Endothelial cell of umbilical vein (primary cell): Measurements from ENCODE around the gene FAM114A2. TPM values are rescaled to one million over a fixed set of nuclear protein-coding genes. Genes with fewer than 3 reads are reported as not detected.

ENCODE experiments used
- BruUV-seq: library from RNA; stranded (reverse); fragments of 400-500 nt; replicated peaks from 2 replicates; lab custom pipeline; 2021; lab: Mats Ljungman, UMichigan
- CTCF ChIA-PET: fragments of 300-600, 350-600 bp; sonication (Branson Sonifier 250); formaldehyde crosslinking; loops from one replicate; lab custom pipeline; 2021; ENCODE audit warnings: antibody characterized with exemption, inconsistent platforms; lab: Charles Lee
- POLR2A ChIA-PET: fragments of 300-600, 350-600 bp; sonication (Branson Sonifier 250); formaldehyde crosslinking; loops from one replicate; lab custom pipeline; 2021; ENCODE audit warnings: antibody characterized with exemption, inconsistent platforms; lab: Charles Lee
- DNase-seq: peaks from one replicate; pipeline ENCODE4 v3.0.0-alpha.2; 2011; ENCODE audit warnings: low read depth, low spot score
- FAIRE-seq: peaks from 2 replicates; lab custom pipeline; 2011; peaks lifted over from hg19 to GRCh38; lab: Jason Lieb, UNC
- H2AFZ ChIP-seq: 2 replicates; pipeline ENCODE4 v1.6.0; 2012; ENCODE audit warnings: low read depth, low read length, control low read depth, inconsistent platforms
- H3K27ac ChIP-seq: 2 replicates; pipeline ENCODE4 v1.5.1; 2011; ENCODE audit warnings: low read depth, mild to moderate bottlenecking, control low read depth, low read length, moderate library complexity; ENCODE audit not compliant: insufficient read depth
- H3K27me3 ChIP-seq, 2 experiments: 2 replicates each; pipeline versions ENCODE4 v1.6.0 to v1.6.1; 2011; ENCODE audit warnings: low read length in 2 of 2, mixed read lengths in 1 of 2; ENCODE audit not compliant: control insufficient read depth in 2 of 2, insufficient read depth in 2 of 2
- H3K36me3 ChIP-seq, 2 experiments: 2 replicates in 1 of 2; 3 replicates in 1 of 2; pipeline ENCODE4 v1.5.1; 2011; ENCODE audit warnings: low read length in 2 of 2, mild to moderate bottlenecking in 1 of 2, moderate library complexity in 1 of 2; ENCODE audit not compliant: control insufficient read depth in 2 of 2, insufficient read depth in 2 of 2; ENCODE audit errors: extremely low read depth in 1 of 2
- H3K4me1 ChIP-seq: 3 replicates; pipeline ENCODE4 v1.5.1; 2011; ENCODE audit warnings: mild to moderate bottlenecking, low read length; ENCODE audit not compliant: control insufficient read depth, insufficient read depth; ENCODE audit errors: extremely low read depth
- H3K4me2 ChIP-seq: 2 replicates; pipeline ENCODE4 v1.6.1; 2011; ENCODE audit warnings: low read length, control low read depth, mixed read lengths; ENCODE audit not compliant: insufficient read depth
- H3K4me3 ChIP-seq, 3 experiments: fragments of 200-600 bp in 1 of 3; sonication (generic), shearing (Covaris generic) in 1 of 3; replicated peaks in 1 of 3; 2 replicates each; pipeline ENCODE4 v1.5.1; 2011 to 2016; ENCODE audit warnings: control low read depth in 3 of 3, low read length in 3 of 3, mild to moderate bottlenecking in 2 of 3, inconsistent platforms in 1 of 3, low read depth in 1 of 3, moderate library complexity in 1 of 3; ENCODE audit not compliant: insufficient read depth in 1 of 3
- H3K79me2 ChIP-seq: 2 replicates; pipeline ENCODE4 v1.6.0; 2012; ENCODE audit warnings: low read length, inconsistent platforms; ENCODE audit not compliant: control insufficient read depth, insufficient read depth
- H3K9ac ChIP-seq: replicated peaks from 2 replicates; pipeline ENCODE3; 2011; ENCODE audit warnings: low read length, control low read depth; ENCODE audit not compliant: insufficient read depth; ENCODE audit errors: extremely low read depth
- H3K9me1 ChIP-seq: replicated peaks from 3 replicates; pipeline ENCODE4 v1.6.0; 2011; ENCODE audit warnings: mild to moderate bottlenecking, low read length; ENCODE audit not compliant: control insufficient read depth, insufficient read depth; ENCODE audit errors: extremely low read depth
- H3K9me3 ChIP-seq: replicated peaks from 2 replicates; pipeline ENCODE4 v1.5.1; 2012; ENCODE audit warnings: low read length, inconsistent platforms; ENCODE audit not compliant: control insufficient read depth, insufficient read depth
- H4K20me1 ChIP-seq: replicated peaks from 2 replicates; pipeline ENCODE3; 2011; ENCODE audit warnings: mild to moderate bottlenecking, low read length; ENCODE audit not compliant: control insufficient read depth, insufficient read depth; ENCODE audit errors: extremely low read depth
- CTCF ChIP-seq, 2 donors: IDR thresholded peaks; 1 replicate in 1 of 2; 2 replicates in 1 of 2; pipeline ENCODE4 v1.5.1; 2011; ENCODE audit warnings: low read length in 2 of 2, mild to moderate bottlenecking in 2 of 2, moderate library complexity in 2 of 2, control low read depth in 1 of 2, inconsistent platforms in 1 of 2, low read depth in 1 of 2; ENCODE audit not compliant: insufficient read depth in 1 of 2; ENCODE audit errors: extremely low read depth in 1 of 2
- EZH2 ChIP-seq: IDR thresholded peaks from 2 replicates; pipeline ENCODE4 v1.6.1; 2012; ENCODE audit warnings: borderline replicate concordance, low read depth, mild to moderate bottlenecking, moderate library complexity, low read length, inconsistent platforms; ENCODE audit not compliant: severe bottlenecking
- FOS ChIP-seq: IDR thresholded peaks from 2 replicates; pipeline ENCODE4 v1.6.1; 2011; ENCODE audit warnings: mild to moderate bottlenecking, low read length, moderate library complexity, borderline replicate concordance; ENCODE audit not compliant: insufficient read depth
- GATA2 ChIP-seq: IDR thresholded peaks from 2 replicates; pipeline ENCODE4 v1.7.0; 2011; ENCODE audit warnings: low read depth, mild to moderate bottlenecking, moderate library complexity, mixed read lengths, low read length; ENCODE audit not compliant: insufficient read length, insufficient read depth
- JUN ChIP-seq: IDR thresholded peaks from 2 replicates; pipeline ENCODE4 v1.6.1; 2011; ENCODE audit warnings: borderline replicate concordance, low read depth; ENCODE audit not compliant: insufficient read length, insufficient read depth
- MAX ChIP-seq: IDR thresholded peaks from 2 replicates; pipeline ENCODE4 v1.6.1; 2011; ENCODE audit not compliant: insufficient read depth, insufficient read length
- MYC ChIP-seq: IDR thresholded peaks from one replicate; pipeline ENCODE4 v1.6.1; 2011; ENCODE audit warnings: mild to moderate bottlenecking, low read depth, low read length
- POLR2A ChIP-seq: IDR thresholded peaks from 2 replicates; pipeline ENCODE4 v1.6.1; 2012; ENCODE audit warnings: low read depth, mild to moderate bottlenecking, control low read depth, low read length
- POLR2AphosphoS5 ChIP-seq: IDR thresholded peaks from 2 replicates; pipeline ENCODE4 v1.6.1; 2012; ENCODE audit warnings: low read depth, mild to moderate bottlenecking, control low read depth, low read length, moderate library complexity; ENCODE audit not compliant: insufficient read depth
- dilution Hi-C: fragments of 300-500 bp; cut with MboI; formaldehyde crosslinking; loops from one replicate; pipeline ENCODE4 v1.15.0; 2019; ENCODE audit warnings: low sequenced_read_pairs; ENCODE audit not compliant: extremely low pct_ligation_motif_present
- intact Hi-C: fragments of 100-400 bp; cut with micrococcal nuclease; formaldehyde crosslinking; loops from one replicate; pipeline ENCODE4 v1.10.0; 2022
- polyA plus RNA-seq, 4 experiments: library from polyadenylated mRNA; depleted of rRNA in 3 of 4; stranded (reverse) in 3 of 4; unstranded in 1 of 4; fragments of >200 nt; gene quantifications; 2 replicates each; pipeline versions ENCODE4 v1.2.1 to v1.2.3, GENCODE V29; 2011 to 2012; ENCODE audit warnings: missing spikeins in 1 of 4
- total RNA-seq: library from RNA; stranded (reverse); gene quantifications from 2 replicates; pipeline ENCODE4 v1.2.3, GENCODE V29; 2021

Gene FAM114A2
- total and polyA plus RNA-seq, 2 donors (not counting 3 experiments of a cell fraction or from before 2014, with no cell fraction given), result 9.6 to 31.3 TPM

- POLR2A ChIA-PET, result no interaction called here
- no peak for TF ChIP-seq MYC
- TF ChIP-seq CTCF (IDR thresholded peaks at IDR 0.05; ENCODE audit: extremely low read depth in 1 of 2, insufficient read depth in 1 of 2, low read depth in 1 of 2, low read length in 2 of 2), result peak; percentile 65 to 74
- Histone ChIP-seq H3K4me1 (no peaks in the 10 kb centered on the region), H4K20me1 (peaks cover 2% of the 10 kb centered on the region), H3K27me3 (peaks cover 5 to 15% of the 10 kb centered on the region in 2 experiments), H3K9me3 (no peaks in the 10 kb centered on the region), H2AFZ (no peak overlapping the region), H3K36me3 (no peaks in the 10 kb centered on the region), H3K9me1 (no peaks in the 10 kb centered on the region), H3K79me2 (no peaks in the 10 kb centered on the region), H3K27ac (no peak overlapping the region), H3K9ac (no peak overlapping the region), H3K4me2 (no peak overlapping the region), H3K4me3 (no peak overlapping the region)
- peak; percentile 53 for DNase-seq
- dilution Hi-C loops (no loop called here), intact Hi-C loops (loop anchor here (1.0 to 2.0 kb wide), 7 partner anchors 64 to 666 kb away; partner anchors contain the start of genes FAM114A2 and MFAP3)
- peak; percentile 94 for FAIRE-seq
- BruUV-seq, result no TSS peak
- CTCF ChIA-PET, result interaction anchor here (0.6 to 4.1 kb wide), 48 partner anchors 9 to 676 kb away, joined by 3 to 102 read pairs (median 4); partner anchors contain the start of genes FAM114A2 and MFAP3
Measured at GRCh38 chr5:153974131-153974812, 64.4 kb downstream of the FAM114A2 start.

- POLR2A ChIA-PET, result interaction anchor here (1.5 kb wide), 1 partner anchor 67 kb away, joined by 3 read pairs; the partner anchor contains the start of genes FAM114A2 and MFAP3
Measured at GRCh38 chr5:153972240-153972639, 66.5 kb downstream of the FAM114A2 start.

More at GRCh38 chr5:153972240-153972639, 66.5 kb downstream of the FAM114A2 start:
- Histone ChIP-seq H2AFZ (no peak overlapping the region), H3K9me3 (no peaks in the 10 kb centered on the region), H3K9me1 (no peaks in the 10 kb centered on the region), H3K4me3 (no peak overlapping the region), H3K27me3 (peaks cover 5 to 8% of the 10 kb centered on the region in 2 experiments), H3K9ac (no peak overlapping the region), H3K79me2 (no peaks in the 10 kb centered on the region), H3K36me3 (no peaks in the 10 kb centered on the region), H3K4me1 (no peaks in the 10 kb centered on the region), H3K4me2 (no peak overlapping the region), H3K27ac (no peak overlapping the region), H4K20me1 (peaks cover 2% of the 10 kb centered on the region)
- CTCF ChIA-PET, result interaction anchor here (0.7 to 1.1 kb wide), 3 partner anchors 204 to 668 kb away, joined by 3 to 4 read pairs (median 3); no protein-coding TSS in a partner anchor
- FAIRE-seq (no peak), DNase-seq (no peak)
- dilution Hi-C loops, result no loop called here
- intact Hi-C loops, result no loop called here
- BruUV-seq, result no TSS peak
- no peak for TF ChIP-seq POLR2A
- TF ChIP-seq EZH2, result no peak
- no peak for TF ChIP-seq FOS
- no peak for TF ChIP-seq MAX
- no peak for TF ChIP-seq POLR2AphosphoS5
- TF ChIP-seq GATA2, result no peak
- no peak for TF ChIP-seq CTCF (IDR thresholded peaks at IDR 0.05; ENCODE audit: extremely low read depth in 1 of 2, insufficient read depth in 1 of 2, low read depth in 1 of 2, low read length in 2 of 2)
- TF ChIP-seq JUN, result no peak
- TF ChIP-seq MYC, result no peak
